ENCODE results near the gene THSD7A. TPM values are rescaled to one million over a fixed set of nuclear protein-coding genes. Genes with fewer than 3 reads are reported as not detected.
A peak's percentile ranks its signal among the peaks of the same experiment; 100 is the strongest.

Gene THSD7A
- total RNA-seq, 1 donor from 2014 or later, result 0.26 TPM

DNA sequence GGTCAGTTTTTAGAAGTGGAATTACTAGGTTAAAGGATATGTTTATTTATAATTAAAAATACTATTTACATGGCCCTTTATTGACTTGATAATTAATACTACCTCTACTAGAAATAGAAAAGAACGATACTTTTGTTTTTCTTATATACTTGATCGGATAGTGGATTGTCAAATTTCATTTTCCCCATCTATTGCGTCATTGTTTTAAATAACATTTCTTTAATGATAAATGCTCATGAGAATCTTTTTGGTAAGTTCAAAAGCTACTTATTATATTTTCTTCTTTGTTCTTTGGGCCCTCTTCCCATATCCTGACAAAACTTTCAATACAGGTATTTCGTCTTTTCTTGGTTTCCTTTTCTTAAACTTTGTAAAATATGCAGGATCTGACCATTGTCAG, 465.9 kb downstream of the THSD7A start:
- H3K27me3 ChIP-seq (ENCODE audit: control insufficient read depth, insufficient read depth, low read length), result no peaks in the 10 kb centered on the region
- H3K4me3 ChIP-seq (ENCODE audit: low read depth, low read length), result no peak overlapping the region
- no peak for DNase-seq (ENCODE audit: low read depth)
- no peaks in the 10 kb centered on the region for H3K36me3 ChIP-seq (ENCODE audit: control insufficient read depth, insufficient read depth, low read length)
- FAIRE-seq, result no peak
- TF ChIP-seq, protein P1, sequence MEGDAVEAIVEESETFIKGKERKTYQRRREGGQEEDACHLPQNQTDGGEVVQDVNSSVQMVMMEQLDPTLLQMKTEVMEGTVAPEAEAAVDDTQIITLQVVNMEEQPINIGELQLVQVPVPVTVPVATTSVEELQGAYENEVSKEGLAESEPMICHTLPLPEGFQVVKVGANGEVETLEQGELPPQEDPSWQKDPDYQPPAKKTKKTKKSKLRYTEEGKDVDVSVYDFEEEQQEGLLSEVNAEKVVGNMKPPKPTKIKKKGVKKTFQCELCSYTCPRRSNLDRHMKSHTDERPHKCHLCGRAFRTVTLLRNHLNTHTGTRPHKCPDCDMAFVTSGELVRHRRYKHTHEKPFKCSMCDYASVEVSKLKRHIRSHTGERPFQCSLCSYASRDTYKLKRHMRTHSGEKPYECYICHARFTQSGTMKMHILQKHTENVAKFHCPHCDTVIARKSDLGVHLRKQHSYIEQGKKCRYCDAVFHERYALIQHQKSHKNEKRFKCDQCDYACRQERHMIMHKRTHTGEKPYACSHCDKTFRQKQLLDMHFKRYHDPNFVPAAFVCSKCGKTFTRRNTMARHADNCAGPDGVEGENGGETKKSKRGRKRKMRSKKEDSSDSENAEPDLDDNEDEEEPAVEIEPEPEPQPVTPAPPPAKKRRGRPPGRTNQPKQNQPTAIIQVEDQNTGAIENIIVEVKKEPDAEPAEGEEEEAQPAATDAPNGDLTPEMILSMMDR (IDR thresholded peaks at IDR 0.05; ENCODE audit: insufficient read depth, low read length, severe bottlenecking), result no peak

DNA sequence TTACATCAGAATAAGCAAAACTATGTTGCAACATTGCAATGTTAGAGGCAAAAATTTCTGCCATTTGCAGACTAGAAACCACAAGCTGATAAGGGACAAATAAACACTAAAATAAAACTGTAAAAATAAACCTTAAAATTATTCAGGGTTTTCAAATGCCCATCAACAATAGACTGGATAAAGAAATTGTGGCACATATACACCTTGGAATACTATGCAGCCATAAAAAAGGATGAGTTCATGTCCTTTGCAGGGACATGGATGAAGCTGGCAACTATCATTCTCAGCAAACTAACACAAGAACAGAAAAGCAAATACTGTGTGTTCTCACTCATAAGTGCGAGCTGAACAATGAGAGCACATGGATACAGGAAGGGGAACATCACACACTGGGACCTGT, 473.4 kb downstream of the THSD7A start:
- TF ChIP-seq, protein P1 (IDR thresholded peaks at IDR 0.05; ENCODE audit: insufficient read depth, low read length, severe bottlenecking), result no peak
- DNase-seq (ENCODE audit: low read depth) (no peak), FAIRE-seq (no peak)
- Histone ChIP-seq H3K27me3 (ENCODE audit: control insufficient read depth, insufficient read depth, low read length) (no peaks in the 10 kb centered on the region), H3K36me3 (ENCODE audit: control insufficient read depth, insufficient read depth, low read length) (no peaks in the 10 kb centered on the region), H3K4me3 (ENCODE audit: low read depth, low read length) (no peak overlapping the region)

DNA sequence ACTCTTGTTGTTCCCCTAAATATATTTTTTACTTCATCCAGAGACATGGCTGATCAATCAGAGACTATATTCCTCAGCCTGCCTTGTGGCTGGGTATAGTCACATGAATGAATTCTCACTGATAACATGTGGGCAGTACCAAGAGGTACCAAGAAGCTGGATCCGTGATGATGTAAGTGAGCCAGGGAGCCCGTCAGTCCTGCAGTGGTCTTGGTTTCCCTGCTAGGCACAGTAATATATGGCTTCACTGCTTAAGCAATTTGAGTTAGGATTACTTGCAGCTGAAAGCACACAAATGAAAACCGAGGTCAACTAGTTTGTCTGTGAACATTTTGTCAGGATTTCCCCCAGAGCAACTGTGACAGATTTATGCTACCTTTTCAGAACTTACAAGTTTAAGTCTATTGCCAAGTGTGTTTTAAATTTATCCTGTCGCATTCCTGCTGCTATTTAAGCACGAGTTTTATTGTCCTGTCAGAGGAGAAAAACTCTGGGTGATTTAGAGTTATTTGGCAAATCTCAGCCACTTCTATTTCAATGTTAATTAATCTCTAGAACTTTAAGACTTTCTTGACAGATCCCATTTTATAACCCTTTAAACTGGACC, 476.5 kb downstream of the THSD7A start:
- DNase-seq (ENCODE audit: low read depth), result no peak
- no peaks in the 10 kb centered on the region for H3K27me3 ChIP-seq (ENCODE audit: control insufficient read depth, insufficient read depth, low read length)
- no peak overlapping the region for H3K4me3 ChIP-seq (ENCODE audit: low read depth, low read length)
- no peak for FAIRE-seq
- H3K36me3 ChIP-seq (ENCODE audit: control insufficient read depth, insufficient read depth, low read length), result no peaks in the 10 kb centered on the region
- TF ChIP-seq, protein P1 (IDR thresholded peaks at IDR 0.05; ENCODE audit: insufficient read depth, low read length, severe bottlenecking), result no peak

DNA sequence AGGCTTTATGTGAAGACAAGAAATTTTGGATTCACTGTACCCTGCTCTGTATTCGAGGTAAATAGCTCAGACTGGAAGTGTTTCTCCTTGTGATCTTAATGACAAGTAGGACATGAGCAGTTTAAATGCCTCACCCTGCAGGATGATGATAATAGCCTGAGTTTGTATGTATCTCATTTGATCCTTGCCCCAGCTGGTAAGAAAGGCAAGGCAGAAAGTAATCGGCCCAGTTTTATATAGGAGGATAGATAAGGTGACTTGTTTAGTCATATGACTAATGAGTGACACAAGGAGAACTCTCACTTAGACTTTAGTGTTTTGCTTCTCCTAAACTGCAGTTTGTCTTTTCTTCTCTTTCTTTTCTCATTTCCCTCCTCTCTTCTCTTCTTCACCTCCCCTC, 485.7 kb downstream of the THSD7A start:
- TF ChIP-seq, protein P1 (IDR thresholded peaks at IDR 0.05; ENCODE audit: insufficient read depth, low read length, severe bottlenecking), result no peak
- Histone ChIP-seq H3K36me3 (ENCODE audit: control insufficient read depth, insufficient read depth, low read length) (no peaks in the 10 kb centered on the region), H3K4me3 (ENCODE audit: low read depth, low read length) (no peak overlapping the region), H3K27me3 (ENCODE audit: control insufficient read depth, insufficient read depth, low read length) (no peaks in the 10 kb centered on the region)
- DNase-seq (ENCODE audit: low read depth) (no peak), FAIRE-seq (no peak)

DNA sequence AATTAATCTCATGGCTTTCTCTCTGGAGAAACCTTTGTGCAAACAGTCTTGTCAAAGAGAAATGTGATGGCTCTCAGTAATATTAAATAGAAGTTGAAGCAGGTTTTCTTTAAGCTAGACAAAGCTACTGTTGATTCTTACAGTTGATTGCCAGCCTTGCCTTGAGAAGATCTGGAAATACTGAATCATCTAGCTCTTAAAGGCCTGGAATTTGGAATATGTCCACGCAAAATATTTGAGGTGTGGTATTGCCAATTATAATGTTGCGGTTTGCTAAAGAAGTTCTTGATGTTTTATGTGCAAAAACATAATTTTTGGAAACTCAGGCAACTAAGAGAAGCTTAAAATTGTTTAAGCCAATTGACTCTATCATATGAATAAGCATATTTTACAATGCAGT, 486.4 kb downstream of the THSD7A start:
- DNase-seq (ENCODE audit: low read depth), result no peak
- no peaks in the 10 kb centered on the region for H3K36me3 ChIP-seq (ENCODE audit: control insufficient read depth, insufficient read depth, low read length)
- no peaks in the 10 kb centered on the region for H3K27me3 ChIP-seq (ENCODE audit: control insufficient read depth, insufficient read depth, low read length)
- no peak for FAIRE-seq
- H3K4me3 ChIP-seq (ENCODE audit: low read depth, low read length), result no peak overlapping the region
- TF ChIP-seq, protein P1 (IDR thresholded peaks at IDR 0.05; ENCODE audit: insufficient read depth, low read length, severe bottlenecking), result no peak

DNA sequence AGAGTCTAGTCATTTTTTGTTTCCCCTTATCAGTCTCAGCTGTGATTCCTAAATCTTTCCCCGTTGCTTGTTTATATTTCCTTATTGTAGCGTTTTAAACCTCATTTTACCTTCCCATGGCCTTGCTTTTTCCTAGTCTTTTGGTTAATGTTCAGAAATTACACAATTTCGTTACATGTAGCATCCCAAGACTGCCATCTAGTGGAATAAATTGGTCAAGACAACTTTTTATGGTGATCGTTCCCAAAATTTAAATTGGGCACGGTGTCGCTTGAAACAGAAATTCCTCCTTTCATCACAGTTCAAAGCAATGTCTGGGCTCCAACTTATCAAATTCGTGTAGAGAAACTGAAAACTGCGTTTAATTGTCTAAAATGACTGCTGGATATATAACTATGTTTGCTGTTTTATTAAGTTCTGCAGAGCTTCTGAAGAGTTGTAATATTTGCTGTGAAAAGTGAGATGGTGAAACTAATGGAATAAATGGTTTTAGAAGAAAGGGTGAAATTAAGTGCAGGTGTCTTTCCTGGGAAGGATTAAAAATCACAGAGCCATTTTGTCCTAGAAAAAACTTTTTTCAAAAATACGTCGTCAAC, 488.1 kb downstream of the THSD7A start:
- H3K27me3 ChIP-seq (ENCODE audit: control insufficient read depth, insufficient read depth, low read length), result no peaks in the 10 kb centered on the region
- FAIRE-seq (no peak), DNase-seq (ENCODE audit: low read depth) (peak; percentile 39)
- TF ChIP-seq, protein P1 (IDR thresholded peaks at IDR 0.05; ENCODE audit: insufficient read depth, low read length, severe bottlenecking), result peak; percentile 48
- H3K4me3 ChIP-seq (ENCODE audit: low read depth, low read length), result no peak overlapping the region
- H3K36me3 ChIP-seq (ENCODE audit: control insufficient read depth, insufficient read depth, low read length), result no peaks in the 10 kb centered on the region

Data from bronchial epithelial cell (primary cell).